NCI-H1105 treated with DMSO at 0.1 percent for 48 hours (cell line): ENCODE measurements around the gene OR2B3.
A peak's percentile ranks its signal among the peaks of the same experiment; 100 is the strongest.
"Not testable (repeated sequence)": the region's sequence is repeated elsewhere in the genome, so short reads cannot be mapped to it uniquely, and the experiment has no call there.

Experiments used
- DNase-seq: peaks from one replicate; lab custom pipeline; 2025; lab: John Stamatoyannopoulos, UW

The OR2B3 gene, protein sequence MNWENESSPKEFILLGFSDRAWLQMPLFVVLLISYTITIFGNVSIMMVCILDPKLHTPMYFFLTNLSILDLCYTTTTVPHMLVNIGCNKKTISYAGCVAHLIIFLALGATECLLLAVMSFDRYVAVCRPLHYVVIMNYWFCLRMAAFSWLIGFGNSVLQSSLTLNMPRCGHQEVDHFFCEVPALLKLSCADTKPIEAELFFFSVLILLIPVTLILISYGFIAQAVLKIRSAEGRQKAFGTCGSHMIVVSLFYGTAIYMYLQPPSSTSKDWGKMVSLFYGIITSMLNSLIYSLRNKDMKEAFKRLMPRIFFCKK

DNA sequence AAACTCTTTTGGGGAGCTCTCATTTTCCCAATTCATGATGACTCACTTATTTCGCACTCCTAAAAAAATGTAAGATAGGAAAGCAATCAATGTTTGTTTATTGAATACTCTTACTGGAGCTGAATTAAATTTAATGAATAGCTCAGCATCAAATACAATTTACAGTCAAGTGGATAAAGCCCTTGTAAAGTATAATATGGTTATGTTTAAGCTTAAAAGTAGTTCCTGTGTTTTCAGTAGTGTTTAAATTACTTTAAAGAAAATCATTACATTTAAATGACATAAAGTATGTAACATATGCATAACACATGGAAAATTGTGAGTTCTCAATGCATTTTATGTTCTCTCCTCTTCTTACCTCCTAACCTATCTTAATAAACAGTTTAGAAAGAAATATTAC is at the start of gene OR2B3:
Gene OR2B3, minus strand, starts transcription at position 101 of the 400 bp plus-strand sequence. Its CDS starts 65 bp downstream, at position 36.
- no peak for DNase-seq

DNA sequence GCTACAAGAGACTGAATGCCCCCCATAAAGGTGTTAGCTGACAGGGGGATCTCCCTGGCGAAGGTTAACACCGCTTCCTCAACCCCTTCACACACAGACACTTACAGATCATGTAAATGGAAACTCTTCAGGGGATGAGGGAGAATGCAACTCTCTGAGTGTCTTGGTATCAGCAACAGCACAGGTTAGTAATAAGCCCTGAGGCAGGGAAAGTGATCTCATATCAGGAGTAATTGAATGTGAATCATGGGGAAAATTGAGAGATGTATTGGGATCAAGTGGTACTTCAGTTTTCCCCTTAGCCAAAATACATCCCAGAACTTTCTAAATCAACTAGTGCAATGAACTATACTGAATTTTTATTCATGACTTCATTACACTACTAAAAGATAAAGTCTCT is 44.6 kb upstream of the OR2B3 start:
- no peak for DNase-seq

DNA sequence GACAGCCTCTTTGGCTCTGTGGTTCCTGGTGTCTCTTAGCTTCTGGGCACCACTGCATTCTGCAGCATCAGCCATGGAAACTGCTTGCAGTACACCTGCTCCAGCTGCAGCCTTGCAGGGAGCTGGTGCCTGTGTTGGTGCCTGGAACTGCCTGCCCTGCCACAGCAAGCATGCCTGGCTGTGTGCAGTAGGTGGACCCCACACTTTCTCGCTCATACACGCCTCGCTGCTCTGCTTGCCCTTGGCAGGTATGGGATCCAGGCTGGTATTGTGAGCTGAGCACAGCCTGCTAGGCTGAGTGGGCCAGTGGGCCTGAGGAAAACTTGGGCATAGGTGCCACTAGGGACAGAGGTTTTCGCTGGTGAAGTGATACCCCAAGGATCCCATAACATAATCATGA is 43.5 kb upstream of the OR2B3 start:
- no peak for DNase-seq

DNA sequence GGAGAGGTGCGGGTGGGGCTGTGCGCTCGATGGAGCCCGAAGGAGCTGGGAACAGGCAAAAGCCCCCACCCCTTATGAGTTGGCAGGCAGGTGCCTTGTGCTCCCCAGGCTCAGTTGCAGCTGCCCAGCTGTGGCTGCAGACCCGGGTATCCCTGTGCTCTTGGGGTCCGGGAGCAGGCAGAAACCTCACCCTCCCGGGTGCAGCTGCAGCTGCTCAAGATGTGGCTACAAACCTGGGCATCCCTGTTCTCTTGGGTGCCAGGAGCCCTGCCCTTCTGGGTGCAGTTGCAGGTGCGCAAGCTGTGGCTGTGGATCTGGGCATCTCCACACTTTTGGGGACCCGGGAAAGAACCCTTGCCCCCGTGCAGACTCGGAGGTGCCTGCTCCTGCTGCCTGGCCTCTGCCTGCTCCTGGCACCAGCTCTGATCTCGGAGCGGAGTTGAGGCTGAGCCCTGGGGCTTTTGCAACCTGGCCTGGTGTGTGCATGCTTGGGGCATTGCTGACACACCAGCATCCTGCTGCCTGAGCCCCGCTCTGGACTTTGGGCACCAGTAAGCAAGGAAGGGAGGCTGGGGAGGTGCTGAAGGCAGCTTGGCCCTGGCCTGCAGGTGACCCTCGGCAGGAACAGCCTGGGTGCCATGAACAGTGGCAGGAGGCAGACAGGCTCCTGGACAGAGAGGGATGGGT is 42.4 kb upstream of the OR2B3 start:
- DNase-seq: no peak

DNA sequence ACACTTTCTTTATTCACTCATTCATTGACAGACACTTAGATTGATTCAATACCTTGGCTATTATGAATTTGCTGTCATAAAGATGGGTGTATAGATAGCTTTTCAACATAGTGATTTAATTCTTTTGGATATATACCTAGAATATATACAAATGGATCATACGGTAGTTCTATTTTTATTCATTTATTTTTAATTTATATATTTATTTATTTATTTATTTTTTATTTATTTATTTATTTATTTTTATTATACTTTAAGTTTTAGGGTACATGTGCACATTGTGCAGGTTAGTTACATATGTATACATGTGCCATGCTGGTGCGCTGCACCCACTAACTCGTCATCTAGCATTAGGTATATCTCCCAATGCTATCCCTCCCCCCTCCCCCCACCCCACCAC is 27.9 kb upstream of the OR2B3 start:
- not testable (repeated sequence) for DNase-seq

DNA sequence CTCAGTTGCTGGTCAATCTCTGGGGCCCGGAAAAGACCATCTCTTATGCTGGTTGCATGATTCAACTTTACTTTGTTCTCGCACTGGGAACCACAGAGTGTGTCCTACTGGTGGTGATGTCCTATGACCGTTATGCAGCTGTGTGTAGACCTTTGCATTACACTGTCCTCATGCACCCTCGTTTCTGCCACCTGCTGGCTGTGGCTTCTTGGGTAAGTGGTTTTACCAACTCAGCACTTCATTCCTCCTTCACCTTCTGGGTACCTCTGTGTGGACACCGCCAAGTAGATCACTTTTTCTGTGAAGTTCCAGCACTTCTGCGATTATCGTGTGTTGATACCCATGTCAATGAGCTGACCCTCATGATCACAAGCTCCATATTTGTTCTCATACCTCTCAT is 25.0 kb upstream of the OR2B3 start:
- DNase-seq: no peak

DNA sequence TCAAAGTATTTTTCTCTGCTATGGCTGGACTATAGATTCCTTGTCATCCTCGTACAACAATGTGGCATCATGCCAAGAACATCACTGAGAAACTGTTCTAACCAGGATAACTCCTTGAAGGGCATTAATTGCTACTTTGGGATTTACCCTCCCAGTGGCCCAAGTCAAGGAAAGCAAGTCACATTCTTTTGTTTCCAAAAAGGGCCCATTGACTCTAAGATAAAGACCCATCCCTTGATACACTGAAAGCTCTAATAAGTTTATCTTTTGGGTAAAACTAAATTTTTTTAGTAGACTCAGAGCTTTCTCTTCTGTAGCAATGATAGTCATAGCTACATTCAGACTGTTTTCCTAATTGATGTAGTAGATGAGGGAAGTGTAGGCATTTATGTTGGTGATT is 20.6 kb upstream of the OR2B3 start, which contains the start of gene OR2J3:
Gene OR2J3, plus strand, starts transcription at position 301 of the 400 bp plus-strand sequence. CDS start 3,833 bp downstream, outside the sequence.
- DNase-seq: no peak

DNA sequence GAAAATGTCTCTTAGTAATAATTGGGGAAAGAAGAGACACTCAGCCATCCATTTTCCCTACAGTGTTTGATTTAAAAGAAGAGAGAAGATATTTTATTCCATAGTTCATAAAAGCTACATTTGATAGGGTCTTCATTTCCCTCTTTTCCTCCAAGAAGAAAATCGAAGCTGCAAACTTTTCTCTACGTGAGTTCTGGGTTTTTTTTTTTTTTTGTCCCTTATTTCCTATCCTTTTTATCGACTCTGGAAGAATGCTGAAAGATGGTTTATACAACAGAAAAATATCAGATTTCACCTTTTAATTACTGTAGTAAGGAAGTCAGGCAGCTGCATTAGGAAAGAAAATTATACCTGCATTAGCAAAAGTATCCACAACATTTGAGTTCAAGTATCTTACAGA is 12.1 kb upstream of the OR2B3 start, which contains the start of gene OR2J1:
Gene OR2J1, plus strand, starts transcription at position 301 of the 400 bp plus-strand sequence. CDS start 1,453 bp downstream, outside the sequence.
- DNase-seq: no peak

DNA sequence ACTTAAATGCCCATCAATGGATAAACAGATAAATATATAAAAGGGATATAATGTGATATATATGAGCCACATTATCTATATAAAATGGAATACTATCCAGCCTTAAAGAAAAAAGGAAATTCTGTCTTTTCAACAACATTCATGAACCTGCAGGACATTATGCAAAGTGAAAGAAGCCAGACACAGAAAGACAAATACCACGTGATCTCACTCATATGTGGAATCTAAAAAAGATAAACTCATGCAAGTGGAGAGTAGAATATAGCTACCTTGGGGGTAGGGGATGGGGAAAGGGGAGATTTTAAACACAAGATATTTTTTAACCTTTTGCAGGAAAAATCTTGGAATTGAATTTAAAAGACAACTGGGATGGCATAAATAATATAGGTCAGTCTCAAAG is 10.7 kb upstream of the OR2B3 start:
- no peak for DNase-seq

DNA sequence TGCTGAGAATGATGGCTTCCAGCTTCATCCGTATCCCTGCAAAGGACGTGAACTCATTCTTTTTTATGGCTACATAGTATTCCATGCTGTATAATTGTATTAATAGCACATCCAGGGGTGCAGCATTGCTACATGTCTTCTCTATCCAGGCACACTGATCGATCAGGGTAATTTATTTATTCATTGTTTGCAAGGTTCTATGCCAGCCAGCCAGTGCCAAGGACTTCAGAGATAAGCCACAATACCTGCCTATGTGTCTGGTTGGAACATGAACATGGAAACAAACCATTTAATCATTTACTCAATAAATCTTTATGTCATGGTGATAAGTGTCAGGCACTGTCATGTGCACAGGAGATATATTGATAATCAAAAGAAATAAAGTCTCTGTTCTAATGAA is 5.8 kb upstream of the OR2B3 start:
- no peak for DNase-seq

DNA sequence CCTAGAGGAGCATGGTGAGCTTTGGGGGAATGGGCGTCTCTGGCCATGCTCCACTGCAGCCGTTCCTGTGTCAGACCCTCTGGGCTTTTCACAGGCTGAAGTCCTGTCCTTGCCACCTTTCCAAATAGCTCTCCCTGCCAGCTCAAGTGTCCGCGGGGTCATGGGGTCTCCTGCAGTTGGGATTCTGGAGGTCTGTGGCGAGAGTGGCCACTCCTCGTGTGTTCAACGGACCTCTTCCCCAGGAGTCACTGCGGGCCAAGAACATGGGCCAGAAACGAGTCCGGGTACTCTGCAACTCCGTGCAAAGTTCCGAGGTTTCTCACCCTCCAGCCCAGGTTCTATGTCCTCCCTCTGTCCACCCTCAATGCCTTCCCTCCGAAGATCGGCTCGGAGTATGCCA is 4.7 kb downstream of the OR2B3 start:
- DNase-seq: no peak

DNA sequence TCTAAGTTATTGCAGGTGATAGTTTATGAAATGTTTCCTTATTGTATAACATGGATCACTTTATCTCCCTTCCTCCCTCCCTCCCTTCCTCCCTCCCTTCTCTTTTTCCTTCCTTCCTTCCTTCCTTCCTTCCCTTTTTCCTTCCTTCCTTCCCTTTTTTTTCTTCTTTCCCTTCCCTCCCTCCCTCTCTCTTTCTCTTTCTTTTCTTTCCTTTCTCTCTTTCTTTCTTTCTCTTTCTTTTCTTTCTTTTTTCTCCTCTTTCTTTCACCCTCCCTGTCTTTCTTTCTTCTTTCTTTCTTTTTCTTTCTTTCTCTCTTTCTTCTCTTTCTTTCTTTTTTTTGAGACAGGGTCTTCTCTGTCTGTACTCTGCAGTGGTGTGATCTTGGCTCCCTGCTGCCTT is 5.8 kb downstream of the OR2B3 start:
- no peak for DNase-seq

DNA sequence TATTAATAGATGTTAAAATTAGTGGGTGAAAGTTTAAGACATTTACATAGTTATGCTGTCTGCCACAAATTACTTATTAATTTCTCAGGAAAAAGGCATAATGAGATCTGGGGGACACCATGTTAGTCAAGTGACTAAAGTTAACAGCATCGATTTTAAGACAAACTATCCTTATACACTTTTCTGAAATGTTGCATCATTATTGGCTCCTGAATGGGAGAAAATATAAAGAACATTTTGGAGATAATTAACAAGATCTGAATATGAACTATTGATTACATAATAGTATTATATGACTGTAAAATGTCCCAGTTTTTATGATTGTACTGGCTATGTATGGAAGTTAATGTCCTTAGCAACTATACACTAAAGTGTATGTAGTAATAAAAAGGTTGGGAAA is 7.9 kb downstream of the OR2B3 start:
- DNase-seq: no peak

DNA sequence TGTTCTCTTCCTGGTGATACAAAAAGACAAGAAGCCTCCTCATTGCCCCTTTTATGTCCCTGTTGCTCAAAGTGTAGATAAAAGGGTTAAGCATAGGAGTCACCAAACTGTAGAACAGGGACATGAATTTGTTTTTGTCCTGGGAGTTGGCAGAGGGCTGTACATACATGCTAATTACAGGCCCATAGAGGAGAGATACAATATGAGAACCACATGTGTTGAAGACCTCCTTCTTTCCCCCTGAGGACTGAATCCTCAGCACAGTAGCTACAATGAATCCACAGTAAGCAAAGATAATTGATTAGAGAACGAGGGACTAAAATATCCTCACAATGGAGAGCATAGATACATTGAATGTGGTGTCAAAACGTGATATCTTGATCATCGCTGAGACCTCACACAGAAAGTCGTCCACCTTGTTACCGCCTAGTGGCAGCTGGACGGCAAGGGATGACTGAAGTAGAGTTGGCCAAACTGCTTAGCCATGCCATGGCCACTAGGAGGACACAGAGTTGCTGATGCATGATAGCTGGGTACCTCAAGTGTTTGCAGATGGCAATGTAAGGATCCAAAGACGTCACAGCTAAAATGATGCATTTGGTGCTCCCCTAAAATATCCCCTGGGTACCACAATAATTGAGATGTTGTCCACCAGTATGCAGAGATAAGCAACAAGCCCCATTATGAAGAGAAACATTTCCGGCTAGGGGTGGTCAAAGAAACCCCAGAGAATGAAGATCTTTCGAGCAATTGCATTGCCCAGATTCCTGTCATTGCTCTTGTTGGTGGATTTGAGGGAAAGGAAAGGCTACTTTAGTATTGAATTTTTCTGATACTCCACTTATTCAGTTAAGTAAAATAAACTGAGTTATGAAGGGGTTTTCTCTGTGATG is 15.0 kb downstream of the OR2B3 start:
- DNase-seq: peak; percentile 25

DNA sequence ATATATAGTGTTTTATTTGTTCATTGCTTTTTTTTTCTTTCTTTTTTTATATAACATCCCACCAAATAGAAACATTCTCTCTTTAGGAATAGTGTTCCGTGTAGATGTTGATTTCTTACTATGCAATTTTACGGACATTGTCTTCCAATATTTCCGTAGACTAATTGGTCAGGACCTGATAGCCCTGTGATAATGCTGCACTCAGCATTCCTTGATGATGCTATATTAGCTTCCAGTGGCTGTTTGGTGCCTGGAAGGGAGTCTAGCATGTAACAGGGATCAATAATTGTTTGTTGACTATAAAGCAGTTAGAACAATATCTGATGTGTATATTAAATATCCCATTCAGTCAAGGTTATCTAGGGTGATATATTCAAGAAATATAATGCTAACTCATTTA is 35.4 kb downstream of the OR2B3 start:
- no peak for DNase-seq

DNA sequence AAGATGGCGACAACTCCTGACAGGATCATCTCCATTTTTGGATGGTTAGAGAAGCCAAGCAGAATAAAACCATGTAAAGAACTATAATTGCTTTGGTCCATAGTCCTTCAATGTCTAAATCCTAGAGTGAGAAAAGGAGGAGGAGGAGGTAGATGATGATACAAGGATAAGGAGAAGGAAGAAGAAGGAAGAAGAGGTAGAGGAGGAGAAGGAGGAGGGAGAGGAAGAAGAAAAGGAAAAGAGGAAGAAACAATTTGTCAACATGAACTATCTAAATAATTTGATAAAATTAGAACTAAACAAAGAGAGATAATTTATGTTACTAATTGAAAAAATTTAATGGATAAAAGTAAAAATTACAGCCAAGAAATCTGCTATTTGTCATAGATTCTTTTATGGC is 42.0 kb downstream of the OR2B3 start, which contains the start of gene OR2W1:
Gene OR2W1, minus strand, starts transcription at position 101 of the 400 bp plus-strand sequence. Its CDS starts 0 bp downstream, at position 101.
- no peak for DNase-seq
